Mucosa of descending colon (tissue), 3 donors: ENCODE data around the gene ICOSLG. TPM values are rescaled to one million over a fixed set of nuclear protein-coding genes. Genes with fewer than 3 reads are reported as not detected.
"Not testable (repeated sequence)": the region's sequence is repeated elsewhere in the genome, so short reads cannot be mapped to it uniquely, and the experiment has no call there.

Experiments used
- ATAC-seq: fragments of 200-7000 bp; cut with Tn5 transposase; one replicate; pipeline ENCODE4 v1.9.1; 2020; ENCODE audit warnings: mild to moderate bottlenecking, moderate library complexity
- DNase-seq, 3 donors: peaks; one replicate each; pipeline ENCODE4 v3.0.0-alpha.2; 2020
- H3K36me3 ChIP-seq: fragments of 200-600 bp; one replicate; pipeline ENCODE4 v1.8.0; 2021; ENCODE audit warnings: low read depth, mild to moderate bottlenecking
- H3K4me1 ChIP-seq: fragments of 200-600 bp; one replicate; pipeline ENCODE4 v1.8.0; 2021; ENCODE audit warnings: low read depth, mild to moderate bottlenecking
- H3K4me3 ChIP-seq: fragments of 200-600 bp; one replicate; pipeline ENCODE4 v1.8.0; 2021; ENCODE audit warnings: mild to moderate bottlenecking
- H3K9me3 ChIP-seq: fragments of 200-600 bp; one replicate; pipeline ENCODE4 v1.8.0; 2021; ENCODE audit warnings: mild to moderate bottlenecking
- intact Hi-C, 2 donors: fragments of 100-400 bp; cut with DNase I in 1 of 2; cut with micrococcal nuclease in 1 of 2; formaldehyde crosslinking; loops; one replicate each; pipeline versions ENCODE4 v1.11.0 to v1.11.1; 2022; cut with DNase I, micrococcal nuclease
- total RNA-seq, 3 donors: library from RNA; stranded (reverse); fragmentation: NEBNext Ultra II Directional in 2 of 3; extraction: Animal tissue kit (Norgen Biotek cat#: 25700) in 2 of 3; gene quantifications; one replicate each; pipeline versions ENCODE4 v1.2.1 to v1.2.4, GENCODE V29; 2021 to 2023
- donor health status: DM: no; HTN: no; CAD: no; lungs with moderate emphysema.
- donor health status: DM: no; HTN: no; CAD: no.
- donor health status: DM: no; HTN: yes; CAD: no.

The ICOSLG gene
- total RNA-seq, 3 donors from 2014 or later: 3.0 to 8.5 (median 6.0) TPM

- intact Hi-C loops, H3K4me1 ChIP-seq, H3K4me3 ChIP-seq, H3K9me3 ChIP-seq, ATAC-seq, H3K36me3 ChIP-seq: not testable (repeated sequence)
- peak in 1 of 3 donors; percentile 4 for DNase-seq
These were observed 13.1 kb downstream of the ICOSLG start for GRCh38 chr21:44227614-44228013.

GRCh38 chr21:44225605-44226004 is 15.1 kb downstream of the ICOSLG start:
- H3K4me1 ChIP-seq, ATAC-seq, H3K9me3 ChIP-seq, DNase-seq, H3K36me3 ChIP-seq, intact Hi-C loops, H3K4me3 ChIP-seq: not testable (repeated sequence)

- H3K36me3 ChIP-seq, intact Hi-C loops, ATAC-seq, DNase-seq, H3K9me3 ChIP-seq, H3K4me1 ChIP-seq, H3K4me3 ChIP-seq: not testable (repeated sequence)
These were observed 17.4 kb downstream of the ICOSLG start for GRCh38 chr21:44223334-44223733.

GRCh38 chr21:44220674-44221073 is 20.1 kb downstream of the ICOSLG start:
- intact Hi-C loops, DNase-seq, H3K4me1 ChIP-seq, H3K4me3 ChIP-seq, H3K9me3 ChIP-seq, H3K36me3 ChIP-seq, ATAC-seq: not testable (repeated sequence)

GRCh38 chr21:44218461-44218860 is 22.3 kb downstream of the ICOSLG start:
- DNase-seq, H3K4me1 ChIP-seq, H3K4me3 ChIP-seq, H3K36me3 ChIP-seq, intact Hi-C loops, H3K9me3 ChIP-seq: not testable (repeated sequence)
- ATAC-seq: peak; percentile 93

- ATAC-seq, intact Hi-C loops, H3K4me1 ChIP-seq, DNase-seq, H3K36me3 ChIP-seq, H3K9me3 ChIP-seq, H3K4me3 ChIP-seq: not testable (repeated sequence)
These were observed 28.8 kb downstream of the ICOSLG start for GRCh38 chr21:44211978-44212377.

GRCh38 chr21:44211574-44211973 is 29.2 kb downstream of the ICOSLG start:
- H3K4me1 ChIP-seq, DNase-seq, H3K4me3 ChIP-seq, ATAC-seq, H3K36me3 ChIP-seq, intact Hi-C loops, H3K9me3 ChIP-seq: not testable (repeated sequence)

GRCh38 chr21:44207860-44208646 is 32.7 kb downstream of the ICOSLG start:
- H3K36me3 ChIP-seq, intact Hi-C loops, H3K4me1 ChIP-seq, ATAC-seq, H3K9me3 ChIP-seq, H3K4me3 ChIP-seq: not testable (repeated sequence)
- peak in 2 of 3 donors; percentile 26 to 29 for DNase-seq

- peak; percentile 81 for ATAC-seq
- H3K9me3 ChIP-seq, H3K4me3 ChIP-seq, DNase-seq, H3K4me1 ChIP-seq, H3K36me3 ChIP-seq, intact Hi-C loops: not testable (repeated sequence)
These were observed 33.8 kb downstream of the ICOSLG start for GRCh38 chr21:44206698-44207676.

GRCh38 chr21:44206187-44206586 is 34.6 kb downstream of the ICOSLG start:
- H3K4me3 ChIP-seq, DNase-seq, H3K36me3 ChIP-seq, H3K9me3 ChIP-seq, H3K4me1 ChIP-seq, intact Hi-C loops: not testable (repeated sequence)
- ATAC-seq: peak; percentile 62

- H3K36me3 ChIP-seq, H3K4me1 ChIP-seq, intact Hi-C loops, H3K4me3 ChIP-seq, H3K9me3 ChIP-seq, ATAC-seq, DNase-seq: not testable (repeated sequence)
These were observed 38.0 kb downstream of the ICOSLG start for GRCh38 chr21:44202590-44203299.

- H3K36me3 ChIP-seq, intact Hi-C loops, H3K4me3 ChIP-seq, ATAC-seq, H3K9me3 ChIP-seq, H3K4me1 ChIP-seq: not testable (repeated sequence)
- peak in 2 of 3 donors; percentile 11 to 23 for DNase-seq
These were observed 40.7 kb downstream of the ICOSLG start for GRCh38 chr21:44199997-44200396.
